CD4-positive, alpha-beta T cell treated with Interleukin-1 beta for 1 hour (primary cell): ENCODE data around the gene URAD.
"Not testable (repeated sequence)": the region's sequence is repeated elsewhere in the genome, so short reads cannot be mapped to it uniquely, and the experiment has no call there.

Experiments
- DNase-seq, 2 donors: peaks; one replicate each; pipeline ENCODE4 v3.0.0-alpha.2; 2020 to 2022

The URAD gene

DNA sequence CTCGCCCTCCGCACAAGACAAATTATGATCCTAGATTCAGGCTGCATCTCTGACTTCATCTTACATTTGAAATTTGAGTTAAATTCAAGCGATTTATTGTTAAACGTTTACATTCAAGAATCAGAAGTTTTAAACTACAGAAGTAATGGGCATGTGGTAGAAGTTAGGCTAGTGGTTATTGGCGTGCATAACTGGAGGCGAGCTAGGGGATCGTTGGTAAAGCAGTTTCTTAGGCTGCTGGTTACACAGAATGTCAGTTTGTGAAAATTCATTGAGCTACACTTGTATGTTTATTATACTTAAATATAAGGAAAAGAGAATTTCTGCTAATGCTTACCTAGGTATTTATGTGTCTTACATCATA is 18.6 kb downstream of the URAD start:
- DNase-seq, result no peak

DNA sequence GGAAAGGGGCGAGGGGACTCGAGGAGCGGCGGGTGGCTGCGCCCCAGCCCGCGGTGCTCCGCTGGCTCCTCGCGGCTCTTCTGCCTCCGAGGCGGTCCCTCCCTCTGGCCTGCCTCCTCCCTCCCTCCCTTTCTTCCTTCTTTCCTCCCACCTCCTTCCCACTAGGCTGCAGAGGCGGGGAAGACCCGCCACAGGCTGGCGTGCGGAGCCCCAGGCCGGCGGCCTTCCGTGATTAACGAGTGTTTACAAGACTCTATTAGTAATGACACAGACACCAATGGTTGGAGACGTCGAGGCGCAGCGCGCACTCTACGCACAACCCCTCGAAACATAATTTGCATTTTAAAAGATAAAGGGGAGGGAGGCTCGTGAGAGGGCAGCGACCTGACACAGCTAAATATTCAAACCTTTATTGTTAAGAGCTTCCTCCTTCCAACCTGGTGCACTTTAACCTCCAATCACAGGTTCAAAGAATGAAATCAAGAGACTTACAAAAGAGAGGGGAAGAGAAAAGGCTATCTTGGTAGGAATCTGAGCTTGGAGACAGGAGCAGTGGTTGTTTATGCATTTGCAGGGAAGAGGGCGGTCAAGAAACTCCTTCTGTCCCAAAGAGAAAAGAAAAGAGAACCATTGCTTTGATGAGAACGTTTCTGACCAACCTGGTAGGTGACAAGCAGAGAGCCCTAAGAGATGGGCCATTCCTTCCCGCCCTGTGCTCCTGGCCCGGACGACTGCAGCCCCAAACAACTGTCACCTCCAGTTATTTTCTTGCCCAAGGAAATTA is 19.2 kb downstream of the URAD start, which contains the start of gene CDX2:
TSS of gene CDX2 (minus strand) at position 234 of the 784 bp plus-strand sequence. CDS start 309 bp downstream, outside the sequence.
- no peak for DNase-seq

- DNase-seq, result no peak
These were observed 20.0 kb downstream of the URAD start for GRCh38 chr13:27968316-27969081.

- no peak for DNase-seq
These were observed 20.7 kb downstream of the URAD start for GRCh38 chr13:27967736-27968315.

GRCh38 chr13:27967203-27967735 is 21.2 kb downstream of the URAD start:
- no peak for DNase-seq

- DNase-seq, result no peak
These were observed 21.8 kb downstream of the URAD start for GRCh38 chr13:27966641-27967202.

DNA sequence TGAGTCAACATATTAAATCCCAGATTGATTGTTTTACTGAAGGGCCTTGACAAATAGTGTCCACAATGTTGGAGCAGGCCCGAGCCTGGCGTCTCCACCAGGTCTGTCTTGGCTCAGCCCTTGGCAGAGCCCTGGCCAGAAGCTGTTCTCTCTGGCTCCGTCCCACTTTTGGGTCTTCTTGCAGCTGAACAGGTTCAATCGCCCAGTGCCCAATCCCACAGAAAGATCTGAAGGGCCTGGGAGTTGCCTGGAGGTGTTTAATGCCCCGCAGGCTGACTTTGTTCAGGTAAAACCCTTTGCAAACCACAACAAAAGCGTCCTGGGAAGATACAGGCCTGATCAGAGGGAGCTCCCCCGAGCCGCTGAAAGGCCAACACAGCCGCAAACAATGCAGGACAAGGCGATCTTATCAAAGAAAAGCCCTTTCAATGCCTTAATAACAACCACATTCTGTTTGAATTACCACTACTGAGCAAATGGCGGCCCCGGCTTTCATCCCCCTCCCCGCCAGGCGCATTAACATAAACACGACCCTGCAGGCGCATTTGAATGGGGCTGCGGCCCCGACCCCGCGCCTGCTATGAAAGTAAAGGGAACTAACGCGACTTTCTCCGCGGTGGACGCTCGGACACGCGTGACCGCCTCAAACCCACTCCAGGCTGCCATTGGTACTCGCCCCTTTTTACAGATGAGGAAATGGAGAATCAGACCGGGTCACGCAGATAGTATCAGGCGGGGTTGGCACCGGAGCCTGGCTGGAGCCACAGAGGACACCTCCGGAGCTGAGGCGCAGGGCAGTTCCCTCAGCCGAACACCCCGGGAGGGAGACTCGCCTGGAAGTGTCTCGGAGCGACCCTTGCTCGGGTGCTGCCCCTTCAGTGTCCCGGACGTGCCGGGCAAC is 22.5 kb downstream of the URAD start:
- DNase-seq, result no peak

- no peak for DNase-seq
These were observed 23.2 kb downstream of the URAD start for GRCh38 chr13:27965343-27965739.

DNA sequence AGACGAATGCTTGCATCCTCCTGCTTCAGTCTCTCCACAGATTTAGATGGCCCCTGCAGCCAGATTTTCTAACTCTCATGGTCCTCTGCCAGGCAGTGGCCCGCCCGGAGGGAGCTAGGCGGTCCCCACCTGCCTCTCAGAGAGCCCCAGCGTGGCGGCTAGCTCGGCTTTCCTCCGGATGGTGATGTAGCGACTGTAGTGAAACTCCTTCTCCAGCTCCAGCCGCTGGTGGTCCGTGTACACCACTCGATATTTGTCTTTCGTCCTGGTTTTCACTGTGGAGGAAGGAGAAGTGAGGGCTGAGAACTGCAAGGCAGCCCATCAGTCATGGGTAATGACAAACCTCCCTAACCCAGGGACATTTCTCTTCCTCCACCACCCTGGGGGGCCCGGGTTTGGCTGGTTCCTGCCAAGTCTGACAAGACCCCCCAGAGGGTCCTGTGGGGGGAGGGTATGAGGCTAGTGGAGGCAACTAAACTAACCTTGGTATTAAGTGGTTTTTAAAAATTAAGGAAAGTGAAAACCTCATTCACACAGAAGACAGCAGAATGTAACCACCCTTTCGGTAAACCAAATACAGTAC is 23.7 kb downstream of the URAD start:
- no peak for DNase-seq

GRCh38 chr13:27964206-27964605 is 24.3 kb downstream of the URAD start:
- DNase-seq, result not testable (repeated sequence)

DNA sequence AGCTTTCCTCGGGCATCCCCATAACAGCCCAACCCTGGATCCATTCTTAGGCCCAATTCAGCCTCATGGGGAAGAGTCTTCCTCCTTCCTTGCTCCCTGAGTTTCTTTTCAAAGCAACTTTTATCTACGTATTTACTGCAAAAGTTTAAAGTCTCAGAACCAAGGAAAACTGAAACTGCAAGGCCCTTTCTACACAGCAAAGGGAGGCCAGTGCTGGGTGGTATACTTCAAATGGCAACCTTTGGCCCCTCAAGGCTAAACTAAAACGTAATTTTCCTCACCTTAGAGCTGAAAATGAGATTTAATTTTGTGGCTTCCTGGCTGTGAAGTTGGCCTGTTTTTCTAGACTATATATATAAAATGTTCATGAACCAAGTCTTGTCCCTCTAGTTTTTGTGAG is 25.0 kb downstream of the URAD start:
- DNase-seq, result no peak

DNA sequence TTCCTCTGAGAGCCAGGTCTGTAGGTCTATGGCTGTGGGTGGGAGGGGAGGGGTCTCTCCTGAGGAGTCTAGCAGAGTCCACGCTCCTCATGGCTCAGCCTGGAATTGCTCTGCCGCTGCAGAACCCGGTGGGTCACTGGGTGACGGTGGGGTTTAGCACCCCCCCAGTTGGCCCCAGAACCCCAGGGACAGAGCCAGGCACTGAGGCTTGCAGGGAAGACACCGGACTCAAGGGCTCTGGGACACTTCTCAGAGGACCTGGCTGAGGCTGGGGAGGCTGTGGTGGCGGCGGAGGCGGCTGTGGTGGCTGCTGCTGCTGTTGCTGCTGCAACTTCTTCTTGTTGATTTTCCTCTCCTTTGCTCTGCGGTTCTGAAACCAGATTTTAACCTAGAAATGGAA is 25.5 kb downstream of the URAD start:
- DNase-seq, result no peak

DNA sequence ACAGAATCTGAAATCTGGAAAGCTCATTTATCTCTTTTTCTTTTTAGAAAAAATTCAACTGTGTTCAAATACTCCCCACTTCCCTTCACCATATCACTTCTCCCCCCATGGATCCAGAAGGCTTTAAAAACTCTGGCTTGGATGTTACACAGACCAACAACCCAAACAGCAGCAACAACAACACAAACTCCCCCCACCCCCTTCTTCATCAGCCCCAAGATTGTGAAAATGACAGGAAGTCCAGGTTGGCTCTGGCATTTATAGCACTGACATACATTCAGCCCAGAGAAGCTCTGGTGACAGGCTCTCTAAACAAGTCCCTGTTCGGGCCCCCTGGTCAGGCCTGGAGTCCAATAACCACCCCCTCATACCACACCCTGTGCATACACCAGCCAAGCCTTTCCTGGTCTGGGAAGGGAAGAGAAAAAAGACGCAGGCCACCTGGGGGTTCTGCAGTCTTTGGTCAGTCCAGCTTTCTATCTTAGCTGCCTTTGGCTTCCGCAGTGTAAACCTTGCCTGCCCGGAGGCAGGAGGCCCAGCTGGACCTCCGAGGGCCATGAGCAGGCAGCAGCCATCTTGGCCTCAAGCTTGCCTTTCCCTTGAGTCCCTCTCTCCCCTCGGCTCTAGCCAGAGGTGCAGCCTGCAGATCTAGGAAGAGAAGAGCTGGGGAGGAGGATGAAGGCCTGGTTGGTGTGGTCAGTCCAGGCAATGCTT is 26.2 kb downstream of the URAD start:
- no peak for DNase-seq

- no peak for DNase-seq
These were observed 27.0 kb downstream of the URAD start for GRCh38 chr13:27961227-27962085.

GRCh38 chr13:27960362-27961226 is 27.9 kb downstream of the URAD start:
- DNase-seq, result no peak

DNA sequence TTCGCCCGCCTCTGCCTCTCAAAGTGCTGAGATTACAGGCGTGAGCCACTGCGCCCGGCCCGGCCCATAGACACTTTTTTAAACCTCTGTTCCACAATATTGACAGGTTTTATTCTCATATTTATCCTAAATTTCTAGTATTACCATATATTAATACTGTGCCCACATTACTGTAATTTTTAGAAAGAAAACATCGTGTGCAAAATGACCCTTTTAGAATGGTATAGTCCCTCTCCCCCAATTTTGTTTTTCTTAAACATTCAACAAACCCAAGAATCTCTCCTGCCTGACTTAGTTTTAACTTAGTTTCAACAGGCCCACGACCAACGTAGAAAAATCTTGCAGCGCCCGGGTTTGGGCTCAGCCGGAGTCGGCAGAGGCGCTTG is 28.5 kb downstream of the URAD start:
- DNase-seq, result no peak

GRCh38 chr13:27956576-27957300 is 31.8 kb downstream of the URAD start:
- DNase-seq, result no peak

DNA sequence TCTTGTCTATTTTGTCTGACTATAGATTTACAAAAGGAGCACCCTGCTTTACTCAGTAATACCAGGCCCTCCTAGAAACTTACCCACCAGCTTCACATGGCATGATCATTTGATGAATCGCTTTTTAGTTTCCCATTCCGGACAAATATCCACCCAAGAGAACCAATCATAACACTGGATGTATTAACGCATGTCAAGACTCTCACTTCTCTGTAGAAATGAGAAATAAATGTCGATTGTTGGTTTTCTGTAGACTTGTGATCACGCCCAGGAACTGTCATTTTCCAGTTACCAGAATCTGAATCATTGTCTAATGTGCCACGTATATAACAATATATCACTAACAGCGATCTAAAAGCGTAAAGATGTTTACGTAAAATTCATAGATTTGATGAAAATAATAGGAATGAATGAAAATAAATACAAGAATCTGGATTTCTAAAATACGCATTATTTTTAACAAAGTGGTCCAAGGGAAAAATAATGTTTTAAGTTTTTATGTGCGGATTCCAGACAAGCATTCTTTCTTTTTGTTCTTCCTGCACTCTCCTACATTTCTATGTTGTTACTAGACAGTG is 33.4 kb downstream of the URAD start:
- no peak for DNase-seq
